GM18511 (cell line): Measurements from ENCODE around the gene FAU.
A peak's percentile ranks its signal among the peaks of the same experiment; 100 is the strongest.

Source experiments
- ATAC-seq: cut with Tn5 transposase; IDR thresholded peaks from one replicate; pipeline ENCODE4 v1.9.1; 2021; ENCODE audit warnings: mild to moderate bottlenecking, moderate library complexity; ENCODE audit not compliant: unreplicated experiment

FAU gene

DNA sequence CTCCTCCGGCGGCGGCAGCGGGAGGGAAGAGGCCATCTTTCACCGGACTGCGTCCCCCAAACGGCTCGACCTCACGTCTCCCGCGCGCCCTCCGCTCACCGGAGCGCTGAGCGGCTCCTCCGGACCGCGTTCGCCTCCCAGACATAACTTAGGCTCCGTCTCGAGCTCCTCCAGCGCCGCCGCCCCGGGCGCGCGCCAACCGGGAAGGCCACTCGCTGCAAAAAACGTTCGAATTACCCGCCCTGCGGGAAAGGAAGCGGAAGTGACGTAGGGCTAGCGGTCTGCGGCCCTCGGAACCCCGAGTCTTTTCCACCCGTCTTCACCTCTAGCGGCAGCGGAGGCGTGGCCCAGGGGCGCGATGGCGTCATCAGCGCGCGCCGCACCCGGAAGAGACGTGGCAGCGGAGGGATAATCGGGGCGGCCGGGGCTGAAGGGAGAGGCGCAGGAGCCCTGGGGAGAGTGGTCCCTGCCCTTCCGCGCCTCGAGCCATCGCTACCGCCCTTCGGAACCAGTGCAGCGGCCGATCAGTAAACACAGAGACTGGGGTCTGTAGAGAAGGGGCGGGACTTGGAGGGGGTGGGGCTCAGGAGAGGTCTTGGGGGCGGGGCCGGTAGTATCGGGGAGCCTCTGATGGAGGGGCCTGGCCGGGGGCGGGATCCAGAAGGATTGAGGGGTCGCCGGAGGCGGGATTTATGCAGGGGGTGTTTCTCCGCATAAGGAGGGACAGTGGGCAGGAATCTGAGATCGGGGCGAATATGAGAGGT is 37.9 kb downstream of the FAU start, which contains the start of the genes CDCA5 and ZFPL1:
CDCA5 (minus strand) TSS at position 207 of the 764 bp plus-strand sequence; CDS start at position 145, 62 bp downstream.
ZFPL1 (plus strand) TSS at position 389 of the 764 bp plus-strand sequence. CDS start 477 bp downstream, outside the sequence.
- ATAC-seq, result peak; percentile 80

DNA sequence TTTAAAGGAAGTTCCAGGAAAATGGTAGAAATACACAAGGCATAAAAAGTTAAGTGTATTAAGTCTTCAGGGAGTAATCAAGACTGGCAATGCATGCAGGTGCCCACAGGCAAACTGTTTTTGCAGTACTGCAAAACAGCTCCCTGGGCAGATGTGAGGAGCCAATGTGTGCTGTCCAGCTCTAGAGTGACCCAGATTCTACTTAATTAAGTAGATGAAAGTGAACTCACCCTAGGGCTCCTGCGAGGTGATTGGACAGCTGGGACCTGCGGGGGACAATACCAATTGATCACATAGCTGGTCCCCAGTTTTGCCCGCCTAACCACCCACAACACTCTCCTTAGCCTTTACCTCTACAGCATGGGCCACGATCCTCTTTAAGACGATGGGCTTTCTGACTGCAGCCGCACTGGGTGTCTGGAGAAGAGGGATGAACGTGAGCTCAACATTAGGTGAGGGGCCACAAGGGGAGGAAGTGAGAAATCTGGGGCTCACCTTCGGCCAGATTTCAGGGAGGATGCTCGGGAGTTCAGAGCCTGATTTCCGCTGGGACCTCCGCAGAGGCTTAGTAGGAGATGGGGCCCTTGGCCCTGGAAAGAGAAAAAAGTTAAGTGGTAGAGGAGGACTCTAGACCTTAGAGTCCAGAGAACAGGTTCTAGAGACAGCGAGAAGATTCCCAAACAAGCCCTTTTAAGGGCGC is 38.6 kb downstream of the FAU start:
- ATAC-seq, result peak; percentile 14

DNA sequence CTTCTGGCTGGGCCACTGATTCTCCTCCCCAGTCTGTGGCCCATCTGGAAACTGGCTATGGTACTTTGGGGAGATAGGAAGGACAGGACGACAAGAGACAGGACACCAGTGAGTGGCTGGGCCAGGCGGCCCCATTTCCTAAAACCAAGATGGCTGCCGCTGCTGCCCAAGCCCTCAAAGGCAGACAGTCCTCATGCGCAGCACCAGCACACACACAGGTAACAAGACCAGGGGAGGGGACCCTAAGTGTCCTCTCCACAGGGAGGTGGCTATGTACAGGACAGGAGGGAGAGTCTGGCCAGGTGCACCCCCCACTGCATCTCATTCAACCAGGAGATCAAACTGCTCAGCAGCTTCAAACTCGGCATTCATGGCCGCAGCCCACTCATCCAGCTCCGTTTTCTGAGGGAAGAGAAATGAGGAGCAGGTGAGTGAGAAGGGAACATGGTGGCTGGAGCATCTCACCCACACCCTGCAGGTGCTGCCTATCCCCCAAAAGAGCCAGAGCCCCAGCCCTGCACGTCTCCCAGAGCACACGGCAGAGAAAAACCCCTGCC is 43.1 kb downstream of the FAU start:
- no peak for ATAC-seq

DNA sequence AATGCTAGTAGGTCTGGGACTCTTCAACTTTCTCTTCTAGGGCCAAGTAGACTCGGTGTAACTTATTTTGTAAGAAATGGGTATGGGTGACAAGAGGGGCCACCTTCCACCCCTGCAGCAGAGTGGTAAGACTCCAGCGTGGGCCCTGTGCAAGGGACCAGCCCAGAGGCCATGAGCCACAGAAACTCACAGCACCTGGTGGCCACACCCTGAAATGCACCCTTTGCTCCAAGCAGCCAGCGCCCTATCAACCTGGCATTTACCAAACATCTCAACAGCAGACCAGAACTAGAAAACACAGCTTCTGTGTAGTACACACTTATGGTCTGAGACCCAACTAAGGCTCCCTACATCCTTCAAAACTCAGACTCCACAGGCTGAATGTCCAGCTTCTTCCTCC is 43.8 kb downstream of the FAU start:
- no peak for ATAC-seq

DNA sequence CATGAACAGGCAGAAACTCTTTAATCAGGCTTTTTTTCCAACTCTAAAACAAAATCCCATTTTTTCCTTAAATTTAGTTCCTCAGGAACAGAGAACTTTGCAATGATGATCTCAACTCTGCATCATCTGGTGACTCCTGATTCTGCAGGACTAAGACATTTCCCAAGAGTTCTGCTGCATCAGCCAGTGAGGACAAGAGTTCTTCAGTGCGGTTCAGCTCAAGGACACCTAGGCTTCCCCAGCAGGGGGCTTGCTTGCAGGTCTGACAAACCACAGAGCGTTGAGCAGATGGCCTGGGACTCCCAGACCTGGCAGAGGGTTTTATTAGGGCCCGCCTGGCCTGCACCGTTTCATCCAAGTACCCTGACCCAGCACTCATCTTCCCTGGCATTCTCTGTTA is 44.5 kb downstream of the FAU start:
- ATAC-seq, result no peak

DNA sequence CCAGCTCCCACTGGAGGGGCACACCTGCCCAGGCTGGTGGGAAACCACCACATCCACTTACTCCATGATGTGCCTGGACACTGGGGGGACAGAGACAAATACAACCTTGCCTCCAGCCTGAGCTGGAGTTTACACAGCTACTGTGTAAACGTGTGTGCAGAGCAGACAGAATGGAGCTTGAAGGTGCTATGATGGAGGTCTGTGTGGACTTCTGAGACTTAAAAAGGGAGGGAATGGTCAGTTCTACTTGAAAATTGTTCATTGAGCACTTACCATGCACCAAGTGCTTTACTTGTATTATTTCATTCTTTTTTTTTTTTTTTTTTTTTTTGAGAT is 49.3 kb downstream of the FAU start:
- ATAC-seq, result no peak

DNA sequence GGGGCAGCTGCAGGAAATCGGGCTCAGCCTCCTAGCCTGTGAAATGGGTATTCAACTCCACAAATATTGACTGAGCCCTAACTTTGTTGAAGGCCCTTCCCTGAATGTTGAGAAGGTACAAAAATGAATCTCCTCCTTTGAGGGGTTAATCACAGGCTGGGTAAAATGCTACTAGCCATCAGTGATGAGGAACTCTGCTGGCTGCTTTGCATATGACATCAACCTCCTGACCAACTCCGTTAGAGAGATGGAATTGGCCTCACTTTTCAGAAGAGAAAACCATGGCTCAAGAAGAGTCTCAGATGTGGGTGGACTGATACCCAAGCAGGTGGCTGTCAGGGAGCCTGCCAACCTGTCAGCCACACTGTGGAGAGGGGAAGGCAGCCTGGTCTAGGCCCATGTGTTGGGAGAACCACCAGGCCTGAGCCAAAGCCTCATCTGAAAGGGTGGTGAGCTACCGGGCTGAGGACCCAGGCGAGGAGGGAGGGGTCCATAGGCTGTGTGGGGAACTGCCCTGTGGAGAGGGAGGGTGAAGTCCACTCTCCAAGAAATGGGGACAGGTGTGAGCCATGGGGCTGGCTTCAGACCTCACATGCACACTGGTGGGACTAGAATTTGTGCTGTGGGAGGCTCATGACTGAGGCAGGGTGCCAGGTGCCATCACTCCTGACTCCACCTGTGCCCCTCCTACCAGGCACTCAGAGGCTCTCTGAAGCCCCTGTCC is 49.9 kb downstream of the FAU start:
- no peak for ATAC-seq
